Naive thymus-derived CD8-positive, alpha-beta T cell (primary cell): Measurements from ENCODE around the gene CCDC146. TPM values are rescaled to one million over a fixed set of nuclear protein-coding genes. Genes with fewer than 3 reads are reported as not detected.
"Not testable (repeated sequence)": the region's sequence is repeated elsewhere in the genome, so short reads cannot be mapped to it uniquely, and the experiment has no call there.

ENCODE experiments used
- ATAC-seq, 2 donors: fragments of 150-1000 bp; cut with Tn5 transposase in 1 of 2; sonication (Bioruptor Pico), chemical (Tn5 transposase) in 1 of 2; 1 replicate in 1 of 2; 2 replicates in 1 of 2; pipeline ENCODE4 v1.10.0; 2021; ENCODE audit warnings: mild to moderate bottlenecking in 2 of 2, moderate library complexity in 2 of 2
- POLR2A ChIA-PET: fragments of 350-600 bp; sonication (Branson Sonifier 250); formaldehyde crosslinking; loops from one replicate; lab custom pipeline; 2021; ENCODE audit warnings: antibody characterized with exemption; lab: Charles Lee
- DNase-seq, 10 donors: peaks; one replicate each; pipeline versions ENCODE4 v3.0.0 to v3.0.0-alpha.2; 2020 to 2022
- H3K27ac Mint-ChIP-seq, 10 donors: one replicate each; pipeline ENCODE4 v1.8.0; 2020 to 2022; ENCODE audit warnings: mild to moderate bottlenecking in 10 of 10, mixed read lengths in 10 of 10, moderate library complexity in 4 of 10, inconsistent platforms in 1 of 10
- H3K27me3 Mint-ChIP-seq, 5 donors: one replicate each; pipeline ENCODE4 v1.8.0; 2021 to 2022; ENCODE audit warnings: mixed read lengths in 5 of 5
- H3K36me3 Mint-ChIP-seq, 3 donors: one replicate each; pipeline ENCODE4 v1.8.0; 2020 to 2022; ENCODE audit warnings: mixed read lengths in 3 of 3, mild to moderate bottlenecking in 2 of 3, inconsistent platforms in 1 of 3
- H3K4me1 Mint-ChIP-seq, 4 donors: one replicate each; pipeline ENCODE4 v1.8.0; 2021 to 2022; ENCODE audit warnings: mixed read lengths in 4 of 4
- H3K4me3 Mint-ChIP-seq, 10 donors: one replicate each; pipeline ENCODE4 v1.8.0; 2020 to 2022; ENCODE audit warnings: mild to moderate bottlenecking in 10 of 10, mixed read lengths in 10 of 10, moderate library complexity in 6 of 10, inconsistent platforms in 1 of 10
- H3K9me3 Mint-ChIP-seq, 9 donors: one replicate each; pipeline ENCODE4 v1.8.0; 2020 to 2022; ENCODE audit warnings: mixed read lengths in 9 of 9, mild to moderate bottlenecking in 3 of 9, inconsistent platforms in 1 of 9, moderate library complexity in 1 of 9
- polyA plus RNA-seq, 3 donors: library from polyadenylated mRNA; unstranded; fragments of 300-500 nt; fragmentation: Illumina TruSeq; gene quantifications; one replicate each; pipeline ENCODE4 v1.2.3, GENCODE V29; 2021
- total RNA-seq, 8 experiments: library from RNA in 2 of 8; stranded (reverse) in 2 of 8; gene quantifications; one replicate each; pipeline ENCODE4 v1.2.3 and lab custom pipeline; 2021 to 2026

Gene CCDC146, protein sequence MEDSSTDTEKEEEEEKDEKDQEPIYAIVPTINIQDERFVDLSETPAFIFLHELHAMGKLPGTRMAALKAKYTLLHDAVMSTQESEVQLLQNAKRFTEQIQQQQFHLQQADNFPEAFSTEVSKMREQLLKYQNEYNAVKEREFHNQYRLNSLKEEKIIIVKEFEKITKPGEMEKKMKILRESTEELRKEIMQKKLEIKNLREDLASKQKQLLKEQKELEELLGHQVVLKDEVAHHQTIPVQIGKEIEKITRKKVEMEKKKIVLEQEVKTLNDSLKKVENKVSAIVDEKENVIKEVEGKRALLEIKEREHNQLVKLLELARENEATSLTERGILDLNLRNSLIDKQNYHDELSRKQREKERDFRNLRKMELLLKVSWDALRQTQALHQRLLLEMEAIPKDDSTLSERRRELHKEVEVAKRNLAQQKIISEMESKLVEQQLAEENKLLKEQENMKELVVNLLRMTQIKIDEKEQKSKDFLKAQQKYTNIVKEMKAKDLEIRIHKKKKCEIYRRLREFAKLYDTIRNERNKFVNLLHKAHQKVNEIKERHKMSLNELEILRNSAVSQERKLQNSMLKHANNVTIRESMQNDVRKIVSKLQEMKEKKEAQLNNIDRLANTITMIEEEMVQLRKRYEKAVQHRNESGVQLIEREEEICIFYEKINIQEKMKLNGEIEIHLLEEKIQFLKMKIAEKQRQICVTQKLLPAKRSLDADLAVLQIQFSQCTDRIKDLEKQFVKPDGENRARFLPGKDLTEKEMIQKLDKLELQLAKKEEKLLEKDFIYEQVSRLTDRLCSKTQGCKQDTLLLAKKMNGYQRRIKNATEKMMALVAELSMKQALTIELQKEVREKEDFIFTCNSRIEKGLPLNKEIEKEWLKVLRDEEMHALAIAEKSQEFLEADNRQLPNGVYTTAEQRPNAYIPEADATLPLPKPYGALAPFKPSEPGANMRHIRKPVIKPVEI
- total RNA-seq, result 10 to 100 TPM; 11.2 to 11.5 TPM
- 1 to 10 TPM; 2.3 to 3.4 (median 2.6) TPM for polyA plus RNA-seq
- total RNA-seq (lab: John Stamatoyannopoulos, UW), result 3.0 to 29.0 (median 15.6) reads per million in 6 experiments

GRCh38 chr7:77121860-77122681, at the start of gene CCDC146:
TSS of gene CCDC146 (plus strand) at chr7:77122615. CDS start at chr7:77167669, 45,054 bp downstream.
- not testable (repeated sequence) for H3K27me3 Mint-ChIP-seq, H3K36me3 Mint-ChIP-seq, H3K9me3 Mint-ChIP-seq
- peak; percentile 74 to 98 (median 95) for DNase-seq
- ATAC-seq, result peak; percentile 97 to 98
- Mint-ChIP-seq H3K4me3 (peak within 1 kb of the TSS; percentile 72 to 95 (median 90)), H3K4me1 (peaks cover 7 to 20% (median 12%) of the 10 kb centered on the region in 4 donors), H3K27ac (peak within 1 kb of the TSS; percentile 37 to 94 (median 88))
- POLR2A ChIA-PET, result interaction anchor here (0.8 to 1.2 kb wide), 3 partner anchors 71 to 125 kb away, joined by 4 to 5 read pairs (median 4); partner anchors contain the start of gene FGL2

DNA sequence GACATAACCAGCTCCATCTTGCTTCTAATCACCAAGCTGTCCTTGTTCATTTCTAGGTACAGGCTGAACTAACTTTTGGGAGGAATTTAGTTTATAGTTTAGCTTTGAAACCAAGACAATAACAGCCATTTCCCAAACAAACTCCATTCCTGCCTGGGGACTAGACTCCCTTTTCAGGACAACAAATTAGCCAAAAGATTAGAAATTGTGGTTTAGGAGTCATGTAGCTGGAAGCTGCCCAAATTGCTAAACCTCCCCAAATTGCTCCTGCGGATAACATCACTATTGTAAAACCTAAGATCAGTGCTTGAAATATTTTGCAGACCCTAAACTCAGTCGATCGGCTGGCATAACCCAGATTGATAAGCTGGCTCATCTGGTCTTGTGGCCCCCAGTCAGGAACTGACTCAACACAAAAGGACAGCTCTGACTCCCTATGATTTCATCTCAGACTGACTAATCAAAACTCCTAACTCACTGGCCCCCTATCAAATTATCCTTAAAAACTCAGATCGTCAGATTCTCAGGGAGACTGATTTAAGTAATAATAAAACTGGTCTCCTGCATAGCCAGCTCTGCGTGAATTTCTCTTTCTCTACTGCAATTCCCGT, 47.5 kb upstream of the CCDC146 start:
- Mint-ChIP-seq H3K36me3 (peaks cover 9 to 47% (median 27%) of the 10 kb centered on the region in 3 donors), H3K9me3 (peaks cover 0 to 12% (median 4%) of the 10 kb centered on the region in 9 donors), H3K4me1 (peaks cover 0 to 15% (median 9%) of the 10 kb centered on the region in 4 donors)
- ATAC-seq, H3K27me3 Mint-ChIP-seq, H3K4me3 Mint-ChIP-seq, H3K27ac Mint-ChIP-seq, POLR2A ChIA-PET, DNase-seq: not testable (repeated sequence)

DNA sequence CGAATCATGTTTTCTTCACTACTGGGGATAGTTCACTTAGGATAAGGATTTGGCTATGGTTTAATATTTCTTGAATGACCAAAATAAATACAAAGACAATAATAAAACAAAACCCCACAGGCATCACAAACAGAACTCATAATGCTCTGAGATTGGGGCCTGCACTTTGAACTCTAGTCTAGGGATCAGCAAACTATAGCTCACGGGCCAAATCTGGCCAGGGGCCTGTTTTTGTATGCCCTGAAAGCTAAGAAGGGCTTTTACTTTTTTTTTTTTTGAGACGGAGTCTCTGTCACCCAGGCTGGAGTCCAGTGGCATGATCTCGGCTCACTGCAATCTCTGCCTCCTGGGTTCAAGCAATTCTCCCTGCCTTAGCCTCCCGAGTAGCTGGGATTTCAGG, 45.4 kb upstream of the CCDC146 start:
- peaks cover 9 to 32% (median 12%) of the 10 kb centered on the region in 3 donors for H3K36me3 Mint-ChIP-seq
- H3K27me3 Mint-ChIP-seq, H3K4me3 Mint-ChIP-seq, ATAC-seq, DNase-seq, H3K27ac Mint-ChIP-seq, POLR2A ChIA-PET, H3K4me1 Mint-ChIP-seq: not testable (repeated sequence)
- H3K9me3 Mint-ChIP-seq, result peaks cover 0 to 12% (median 4%) of the 10 kb centered on the region in 9 donors

DNA sequence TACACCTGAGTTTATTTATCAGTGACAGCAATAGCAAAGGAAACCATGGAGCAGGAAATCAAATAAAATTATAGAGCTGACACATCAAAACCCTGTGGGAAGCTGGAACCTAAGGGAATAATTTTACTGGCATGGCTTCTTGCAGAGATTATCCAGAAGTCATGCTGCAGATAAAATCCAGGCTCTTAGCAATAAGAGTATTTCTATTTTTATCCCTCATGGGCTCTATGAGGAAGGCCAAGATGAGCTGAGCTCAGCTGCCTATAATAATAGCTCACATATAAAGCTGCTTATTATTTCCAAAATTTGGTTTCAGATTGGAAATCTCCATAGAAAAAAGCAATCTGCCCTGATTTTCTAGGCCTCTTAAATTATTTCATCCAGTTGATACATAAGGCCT, 43.3 kb upstream of the CCDC146 start:
- ATAC-seq, DNase-seq, H3K4me3 Mint-ChIP-seq, POLR2A ChIA-PET, H3K4me1 Mint-ChIP-seq, H3K27ac Mint-ChIP-seq, H3K27me3 Mint-ChIP-seq: not testable (repeated sequence)
- peaks cover 8 to 40% (median 10%) of the 10 kb centered on the region in 3 donors for H3K36me3 Mint-ChIP-seq
- H3K9me3 Mint-ChIP-seq, result peaks cover 0 to 10% (median 4%) of the 10 kb centered on the region in 9 donors

DNA sequence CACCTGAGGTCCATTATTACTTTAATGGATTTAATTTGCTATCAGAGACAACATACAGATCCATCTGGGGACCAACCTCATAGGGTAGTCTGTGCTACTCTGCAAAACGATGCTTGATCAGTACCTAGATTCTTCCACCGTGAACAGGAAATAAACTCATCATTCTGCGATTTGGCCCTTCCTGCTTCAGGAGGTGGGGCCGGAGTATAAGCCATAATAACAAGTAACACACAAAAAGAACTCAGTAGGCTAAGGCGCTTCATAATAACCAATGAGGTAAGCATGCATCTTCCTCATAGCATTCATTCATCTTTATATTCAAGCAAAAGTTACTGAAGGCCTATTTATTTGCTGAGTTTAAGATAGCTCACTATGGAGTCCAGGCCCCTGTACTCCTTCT, 42.8 kb upstream of the CCDC146 start:
- POLR2A ChIA-PET, H3K4me3 Mint-ChIP-seq, ATAC-seq, H3K9me3 Mint-ChIP-seq, H3K4me1 Mint-ChIP-seq, DNase-seq, H3K27me3 Mint-ChIP-seq: not testable (repeated sequence)
- Mint-ChIP-seq H3K36me3 (peaks cover 3 to 36% (median 6%) of the 10 kb centered on the region in 3 donors), H3K27ac (peak overlapping the region in 1 of 10 donors; percentile 38)

GRCh38 chr7:77080236-77080635, 42.2 kb upstream of the CCDC146 start:
- ATAC-seq, DNase-seq, POLR2A ChIA-PET, H3K4me3 Mint-ChIP-seq, H3K9me3 Mint-ChIP-seq, H3K4me1 Mint-ChIP-seq, H3K27me3 Mint-ChIP-seq: not testable (repeated sequence)
- Mint-ChIP-seq H3K36me3 (peaks cover 0 to 32% (median 3%) of the 10 kb centered on the region in 3 donors), H3K27ac (peak overlapping the region in 3 of 10 donors; percentile 8 to 55 (median 49))

DNA sequence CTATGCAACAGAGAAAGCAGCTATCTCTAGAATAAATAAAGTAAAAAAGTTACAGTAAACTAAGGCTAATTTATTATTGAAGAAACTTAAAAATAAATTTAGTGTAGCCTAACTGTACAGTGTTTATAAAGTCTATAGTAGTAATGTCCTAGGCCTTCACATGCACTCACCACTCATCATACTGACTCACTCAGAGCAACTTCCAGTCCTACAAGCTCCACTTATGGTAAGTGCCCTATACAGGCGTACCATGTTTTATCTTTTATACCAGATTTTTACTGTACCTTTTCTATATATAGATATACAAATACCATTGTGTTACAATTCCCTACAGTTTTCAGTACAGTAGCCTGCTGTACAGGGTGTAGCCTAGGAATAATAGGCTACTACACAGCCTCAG, 40.2 kb upstream of the CCDC146 start:
- H3K9me3 Mint-ChIP-seq, H3K4me1 Mint-ChIP-seq, ATAC-seq, DNase-seq, H3K27me3 Mint-ChIP-seq, H3K27ac Mint-ChIP-seq, H3K4me3 Mint-ChIP-seq, POLR2A ChIA-PET: not testable (repeated sequence)
- H3K36me3 Mint-ChIP-seq, result peaks cover 0 to 23% (median 3%) of the 10 kb centered on the region in 3 donors

- H3K27ac Mint-ChIP-seq, POLR2A ChIA-PET: not testable (repeated sequence)
These were observed 30.1 kb upstream of the CCDC146 start for GRCh38 chr7:77092301-77092700.

GRCh38 chr7:77100501-77100900, 21.9 kb upstream of the CCDC146 start:
- ATAC-seq, POLR2A ChIA-PET, H3K27ac Mint-ChIP-seq, H3K4me1 Mint-ChIP-seq, H3K4me3 Mint-ChIP-seq, H3K9me3 Mint-ChIP-seq, DNase-seq, H3K36me3 Mint-ChIP-seq, H3K27me3 Mint-ChIP-seq: not testable (repeated sequence)

More at GRCh38 chr7:77092301-77092700, 30.1 kb upstream of the CCDC146 start:
- not testable (repeated sequence) for H3K27me3 Mint-ChIP-seq, H3K4me3 Mint-ChIP-seq, H3K4me1 Mint-ChIP-seq, H3K9me3 Mint-ChIP-seq, ATAC-seq, DNase-seq
- H3K36me3 Mint-ChIP-seq, result peaks cover 0 to 29% (median 8%) of the 10 kb centered on the region in 3 donors

DNA sequence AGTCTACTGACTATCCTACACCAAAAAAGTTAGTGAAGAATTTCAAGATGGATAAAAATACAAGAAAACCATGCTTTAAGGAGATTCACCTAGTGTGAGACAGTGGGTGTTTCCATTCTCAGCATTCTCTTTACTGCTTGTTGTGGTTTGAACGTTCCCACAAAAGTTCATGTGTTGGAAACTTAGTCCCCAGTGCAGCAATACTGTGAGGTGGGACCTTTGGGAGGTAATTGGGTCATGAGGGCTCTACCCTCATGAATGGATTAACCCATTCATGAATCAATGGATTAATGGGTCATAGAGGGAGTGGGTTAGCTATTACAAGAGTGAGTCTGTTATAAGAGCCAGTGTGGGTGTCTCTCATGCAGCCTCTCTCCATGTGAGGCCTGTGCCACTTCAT, 21.2 kb upstream of the CCDC146 start:
- H3K36me3 Mint-ChIP-seq, H3K9me3 Mint-ChIP-seq, H3K4me1 Mint-ChIP-seq, ATAC-seq, POLR2A ChIA-PET, H3K27ac Mint-ChIP-seq, H3K27me3 Mint-ChIP-seq, DNase-seq, H3K4me3 Mint-ChIP-seq: not testable (repeated sequence)

GRCh38 chr7:77102671-77103070, 19.7 kb upstream of the CCDC146 start:
- ATAC-seq, H3K4me3 Mint-ChIP-seq, H3K27me3 Mint-ChIP-seq, H3K27ac Mint-ChIP-seq, POLR2A ChIA-PET, DNase-seq, H3K4me1 Mint-ChIP-seq, H3K36me3 Mint-ChIP-seq, H3K9me3 Mint-ChIP-seq: not testable (repeated sequence)
